Common myeloid progenitor, CD34-positive (primary cell): Measurements from ENCODE around the gene FBXL16.

ENCODE experiments used
- CTCF ChIA-PET: fragments of 350-600 bp; sonication (Branson Sonifier 250); formaldehyde crosslinking; loops from one replicate; lab custom pipeline; 2021; ENCODE audit warnings: antibody characterized with exemption; lab: Charles Lee
- POLR2A ChIA-PET: fragments of 350-600 bp; sonication (Branson Sonifier 250); formaldehyde crosslinking; loops from one replicate; lab custom pipeline; 2021; ENCODE audit warnings: antibody characterized with exemption; lab: Charles Lee
- DNase-seq, 3 donors: peaks; one replicate each; pipeline versions ENCODE4 v3.0.0 to v3.0.0-alpha.2; 2013
- H3K27ac ChIP-seq, 2 experiments: 1 replicate in 1 of 2; 2 replicates in 1 of 2; pipeline ENCODE4 v1.7.0; 2013; ENCODE audit warnings: inconsistent platforms in 2 of 2, low read length in 2 of 2, mild to moderate bottlenecking in 2 of 2, low read depth in 1 of 2, moderate library complexity in 1 of 2; ENCODE audit not compliant: severe bottlenecking in 2 of 2, insufficient read depth in 1 of 2, poor library complexity in 1 of 2
- H3K27me3 ChIP-seq, 5 experiments: replicated peaks in 2 of 5; 1 replicate in 3 of 5; 2 replicates in 2 of 5; pipeline versions ENCODE4 v1.6.1 to v1.7.0; 2013; ENCODE audit warnings: low read length in 4 of 5, mild to moderate bottlenecking in 2 of 5, moderate library complexity in 2 of 5, inconsistent platforms in 1 of 5; ENCODE audit not compliant: insufficient read depth in 5 of 5, control insufficient read depth in 4 of 5
- H3K36me3 ChIP-seq, 4 experiments: 1 replicate in 2 of 4; 2 replicates in 2 of 4; pipeline versions ENCODE4 v1.6.1 to v1.7.0; 2013; ENCODE audit warnings: low read length in 3 of 4, control low read depth in 1 of 4, mild to moderate bottlenecking in 1 of 4; ENCODE audit not compliant: control insufficient read depth in 4 of 4, insufficient read depth in 4 of 4
- H3K4me1 ChIP-seq, 4 experiments: 1 replicate in 3 of 4; 2 replicates in 1 of 4; pipeline versions ENCODE4 v1.6.1 to v1.7.1; 2013; ENCODE audit warnings: low read length in 3 of 4, mild to moderate bottlenecking in 3 of 4, control low read depth in 1 of 4, inconsistent platforms in 1 of 4, moderate library complexity in 1 of 4; ENCODE audit not compliant: control insufficient read depth in 4 of 4, insufficient read depth in 4 of 4; ENCODE audit errors: control extremely low read depth in 1 of 4
- H3K4me3 ChIP-seq, 7 experiments: 1 replicate in 4 of 7; 2 replicates in 3 of 7; pipeline versions ENCODE4 v1.5.1 to v1.7.0; 2013; ENCODE audit warnings: mild to moderate bottlenecking in 7 of 7, low read length in 6 of 7, moderate library complexity in 6 of 7, inconsistent platforms in 2 of 7, low read depth in 2 of 7, control low read depth in 1 of 7; ENCODE audit not compliant: insufficient read depth in 4 of 7, control insufficient read depth in 1 of 7; ENCODE audit errors: extremely low read depth in 1 of 7
- H3K9me3 ChIP-seq, 5 experiments: 1 replicate in 4 of 5; 2 replicates in 1 of 5; pipeline versions ENCODE4 v1.6.1 to v1.7.1; 2013; ENCODE audit warnings: low read length in 4 of 5, mild to moderate bottlenecking in 2 of 5, inconsistent platforms in 1 of 5, low read depth in 1 of 5, moderate library complexity in 1 of 5; ENCODE audit not compliant: control insufficient read depth in 4 of 5, insufficient read depth in 2 of 5; ENCODE audit errors: control extremely low read depth in 1 of 5
- WGBS: methylation state at CpG from one replicate; pipeline ENCODE4 v1.1.5; 2013; ENCODE audit not compliant: insufficient coverage; 5-methylcytosine and 5-hydroxymethylcytosine counted together

FBXL16 gene

DNA sequence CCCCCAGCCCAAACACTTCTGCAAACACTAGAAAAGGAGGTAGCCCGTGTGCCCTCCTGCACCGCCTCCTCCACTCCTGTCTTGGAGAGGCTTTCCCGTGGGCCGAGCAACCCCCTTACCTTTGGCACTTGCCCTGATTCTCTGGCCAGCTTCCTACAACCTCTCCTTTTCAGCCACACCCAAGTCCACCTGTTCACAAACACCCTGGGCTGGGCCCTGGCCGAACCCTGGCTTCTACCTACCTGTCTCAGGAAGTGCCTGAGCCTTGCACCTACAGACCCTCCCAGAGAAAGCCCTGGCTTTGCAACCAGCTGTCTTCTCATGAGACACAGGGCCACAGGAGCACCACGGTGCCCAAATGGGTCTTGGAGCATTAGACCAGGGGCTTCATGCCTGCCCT lies 13.3 kb upstream of the FBXL16 start:
- no peak for DNase-seq
- Histone ChIP-seq H3K9me3 (no peaks in the 10 kb centered on the region), H3K36me3 (peaks cover 0 to 6% (median 0%) of the 10 kb centered on the region in 4 experiments), H3K27me3 (peaks cover 0 to 32% (median 6%) of the 10 kb centered on the region in 5 experiments), H3K4me3 (no peak overlapping the region), H3K27ac (no peak overlapping the region), H3K4me1 (peaks cover 0 to 59% (median 50%) of the 10 kb centered on the region in 4 experiments)
- CTCF ChIA-PET: interaction anchor here (0.9 to 4.3 kb wide), 7 partner anchors 8 to 69 kb away, joined by 3 to 23 read pairs (median 4); partner anchors contain the start of genes CHTF18 and RPUSD1
- 92% methylated on average over 6 of the region's 6 CpGs for WGBS
- POLR2A ChIA-PET: interaction anchor here (0.6 kb wide), 1 partner anchor 321 kb away, joined by 5 read pairs; no protein-coding TSS in a partner anchor

DNA sequence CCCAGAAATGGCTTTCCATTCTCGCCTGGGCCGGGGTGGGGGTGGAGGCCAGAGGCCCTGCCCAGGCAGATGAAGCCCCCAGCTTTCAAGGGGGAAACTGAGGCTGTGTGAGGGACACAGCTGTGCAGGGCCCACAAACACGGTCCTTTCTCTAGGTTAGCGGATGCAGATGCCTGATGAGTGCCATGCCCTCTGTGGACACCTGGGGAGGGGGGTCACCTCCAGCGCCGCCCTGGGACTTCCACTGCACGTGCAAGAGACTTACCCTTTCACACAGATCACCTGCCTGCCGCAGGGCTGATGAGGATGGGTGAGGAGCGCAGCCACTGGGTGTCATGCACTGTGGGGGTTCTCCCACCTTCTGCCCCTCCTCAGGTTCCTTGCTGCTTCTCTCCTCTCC lies 12.8 kb upstream of the FBXL16 start:
- peaks cover 0 to 6% (median 0%) of the 10 kb centered on the region in 4 experiments for H3K36me3 ChIP-seq
- DNase-seq: no peak
- H3K4me3 ChIP-seq: no peak overlapping the region
- CTCF ChIA-PET: interaction anchor here (1.8 to 3.4 kb wide), 2 partner anchors 26 to 30 kb away, joined by 5 to 15 read pairs; no protein-coding TSS in a partner anchor
- H3K27ac ChIP-seq: no peak overlapping the region
- peaks cover 0 to 37% (median 6%) of the 10 kb centered on the region in 5 experiments for H3K27me3 ChIP-seq
- no peaks in the 10 kb centered on the region for H3K9me3 ChIP-seq
- H3K4me1 ChIP-seq: peaks cover 0 to 59% (median 51%) of the 10 kb centered on the region in 4 experiments
- 93% methylated on average over 9 of the region's 9 CpGs for WGBS
- POLR2A ChIA-PET: no interaction called here

DNA sequence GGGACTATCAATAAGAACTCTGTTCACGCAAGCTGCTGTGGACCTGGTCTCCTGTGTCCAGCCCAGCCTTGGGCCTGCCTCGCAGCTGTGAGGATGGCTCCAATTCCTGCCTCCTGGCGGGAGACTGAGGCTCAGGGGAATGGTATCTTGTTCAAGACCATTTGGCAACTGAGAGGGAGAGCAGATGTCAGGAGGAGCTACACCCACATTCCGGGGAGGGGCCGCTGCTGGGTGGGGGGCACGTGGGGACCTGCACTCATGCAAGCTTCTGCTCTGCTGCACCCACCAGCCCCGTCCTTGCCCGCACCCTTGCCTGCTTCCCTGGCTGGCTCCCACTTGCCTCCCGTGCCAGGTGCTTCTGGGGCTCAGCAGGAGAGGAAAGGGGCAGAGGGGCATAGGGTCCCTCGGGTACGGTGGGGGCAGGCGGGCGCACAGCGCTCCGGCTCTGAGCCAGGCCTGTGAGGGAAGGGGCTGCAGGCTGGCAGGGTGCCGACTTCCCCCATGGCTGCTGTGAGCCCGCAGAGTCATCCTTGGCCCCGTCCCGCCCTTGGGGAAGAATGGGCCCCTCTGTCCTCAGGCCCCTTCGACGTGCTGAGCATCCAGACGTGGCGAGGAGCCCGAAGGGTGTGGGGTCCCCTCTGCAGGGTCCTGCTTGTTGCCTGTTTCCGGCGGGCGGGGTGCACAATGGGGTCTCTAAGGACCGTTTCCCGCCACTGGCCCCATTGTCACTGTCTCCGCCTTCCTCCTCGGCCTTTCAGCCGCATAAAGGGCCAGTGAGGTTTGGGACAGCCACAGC lies 12.0 kb upstream of the FBXL16 start:
- H3K27me3 ChIP-seq: peaks cover 0 to 39% (median 6%) of the 10 kb centered on the region in 5 experiments
- 85% methylated on average over 27 of the region's 32 CpGs for WGBS
- no peak for DNase-seq

DNA sequence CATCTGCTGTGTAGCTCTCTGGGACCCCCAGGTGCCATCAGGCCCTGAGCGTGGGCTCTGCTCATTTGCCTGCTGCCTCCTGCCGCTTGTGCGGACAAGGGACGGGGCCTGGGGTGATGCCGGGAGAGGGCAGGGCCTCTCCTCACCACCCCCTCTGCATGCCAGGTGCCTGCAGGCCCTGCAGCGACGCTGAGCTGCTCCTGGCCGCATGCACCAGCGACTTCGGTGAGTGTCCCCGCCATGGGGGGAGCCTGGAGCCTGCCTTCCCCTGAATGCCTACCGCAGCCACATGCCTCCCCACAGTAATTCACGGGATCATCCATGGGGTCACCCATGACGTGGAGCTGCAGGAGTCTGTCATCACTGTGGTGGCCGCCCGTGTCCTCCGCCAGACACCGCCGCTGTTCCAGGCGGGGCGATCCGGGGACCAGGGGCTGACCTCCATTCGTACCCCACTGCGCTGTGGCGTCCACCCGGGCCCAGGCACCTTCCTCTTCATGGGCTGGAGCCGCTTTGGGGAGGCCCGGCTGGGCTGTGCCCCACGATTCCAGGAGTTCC lies 11.2 kb upstream of the FBXL16 start:
- no peaks in the 10 kb centered on the region for H3K9me3 ChIP-seq
- CTCF ChIA-PET: interaction anchor here (1.0 to 3.4 kb wide), 9 partner anchors 9 to 71 kb away, joined by 3 to 17 read pairs (median 5); partner anchors contain the start of genes CCDC78, CHTF18, CIAO3 and RPUSD1
- POLR2A ChIA-PET: interaction anchor here (1.3 kb wide), 1 partner anchor 9 kb away, joined by 4 read pairs; the partner anchor contains the start of gene CCDC78
- no peak overlapping the region for H3K27ac ChIP-seq
- no peak overlapping the region for H3K4me3 ChIP-seq
- H3K4me1 ChIP-seq: peaks cover 0 to 54% (median 50%) of the 10 kb centered on the region in 4 experiments
- peaks cover 0 to 42% (median 7%) of the 10 kb centered on the region in 5 experiments for H3K27me3 ChIP-seq
- 95% methylated on average over 22 of the region's 29 CpGs for WGBS
- H3K36me3 ChIP-seq: no peaks in the 10 kb centered on the region
- no peak for DNase-seq

More for the DNA sequence above, 12.0 kb upstream of the FBXL16 start:
- Histone ChIP-seq H3K4me1 (peaks cover 0 to 59% (median 51%) of the 10 kb centered on the region in 4 experiments), H3K9me3 (no peaks in the 10 kb centered on the region), H3K4me3 (no peak overlapping the region), H3K36me3 (peaks cover 0 to 3% (median 0%) of the 10 kb centered on the region in 4 experiments), H3K27ac (no peak overlapping the region)
- ChIA-PET POLR2A (no interaction called here), CTCF (interaction anchor here (1.0 to 3.4 kb wide), 6 partner anchors 8 to 67 kb away, joined by 3 to 17 read pairs (median 4); partner anchors contain the start of genes CCDC78 and CIAO3)

DNA sequence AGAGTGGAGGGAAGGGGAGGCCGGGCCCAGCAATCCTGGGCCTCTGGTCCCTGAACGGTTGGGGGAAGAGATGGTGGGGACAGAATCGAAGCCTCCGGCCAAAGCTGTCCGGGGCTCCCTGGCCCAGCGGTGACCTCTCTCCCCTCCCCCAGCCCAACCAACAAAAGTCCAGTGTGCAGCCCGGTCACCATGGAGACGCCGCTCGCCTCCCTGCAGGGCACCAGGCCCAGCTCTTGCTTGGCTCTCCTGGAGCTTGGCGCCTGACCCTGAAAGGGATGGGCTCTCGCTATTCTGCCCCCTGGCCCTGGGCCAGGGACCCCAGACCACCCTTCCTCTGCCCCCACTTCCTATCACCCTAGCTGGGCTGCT lies 10.6 kb upstream of the FBXL16 start:
- Histone ChIP-seq H3K27ac (no peak overlapping the region), H3K36me3 (no peaks in the 10 kb centered on the region), H3K27me3 (peaks cover 0 to 43% (median 7%) of the 10 kb centered on the region in 5 experiments), H3K4me1 (peaks cover 0 to 48% (median 44%) of the 10 kb centered on the region in 4 experiments), H3K4me3 (no peak overlapping the region), H3K9me3 (no peaks in the 10 kb centered on the region)
- no peak for DNase-seq
- WGBS: 42% methylated on average over 7 of the region's 12 CpGs
- POLR2A ChIA-PET: interaction anchor here (1.3 kb wide), 1 partner anchor 10 kb away, joined by 4 read pairs; the partner anchor contains the start of gene CCDC78
- CTCF ChIA-PET: interaction anchor here (0.7 to 3.4 kb wide), 8 partner anchors 10 to 72 kb away, joined by 3 to 17 read pairs (median 6); partner anchors contain the start of genes CCDC78, CHTF18, CIAO3 and RPUSD1

DNA sequence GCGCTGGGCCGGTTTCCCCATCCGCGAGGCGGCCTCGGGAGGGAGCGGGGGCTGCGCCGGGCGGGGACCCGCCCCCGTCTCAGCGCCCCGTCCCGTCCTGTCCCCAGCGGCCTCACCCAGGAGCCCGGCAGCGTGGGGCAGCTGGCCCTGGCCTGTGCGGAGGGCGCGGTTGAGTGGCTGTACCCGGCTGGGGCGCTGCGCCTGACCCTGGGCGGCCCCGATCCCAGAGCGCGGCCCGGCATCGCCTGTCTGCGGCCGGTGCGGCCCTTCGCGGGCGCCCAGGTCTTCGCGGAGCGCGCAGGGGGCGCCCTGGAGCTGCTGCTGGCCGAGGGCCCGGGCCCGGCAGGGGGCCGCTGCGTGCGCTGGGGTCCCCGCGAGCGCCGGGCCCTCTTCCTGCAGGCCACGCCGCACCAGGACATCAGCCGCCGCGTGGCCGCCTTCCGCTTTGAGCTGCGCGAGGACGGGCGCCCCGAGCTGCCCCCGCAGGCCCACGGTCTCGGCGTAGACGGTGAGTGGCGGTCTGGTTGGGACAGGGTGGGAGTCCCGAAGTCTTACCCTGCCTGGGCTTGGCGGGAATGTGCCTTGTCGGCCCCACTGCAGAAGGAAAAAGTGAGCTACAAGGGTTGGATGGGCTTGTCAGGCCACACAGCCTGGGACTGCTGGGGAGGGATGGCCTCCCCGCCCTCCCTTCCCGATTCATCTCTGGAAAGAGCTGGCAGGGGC lies 10.0 kb upstream of the FBXL16 start:
- CTCF ChIA-PET: interaction anchor here (0.7 to 3.4 kb wide), 9 partner anchors 11 to 72 kb away, joined by 3 to 17 read pairs (median 5); partner anchors contain the start of genes CCDC78, CHTF18, CIAO3 and RPUSD1
- Histone ChIP-seq H3K27me3 (peaks cover 0 to 48% (median 7%) of the 10 kb centered on the region in 5 experiments), H3K4me3 (peak overlapping the region in 6 of 7 experiments; percentile 19 to 66 (median 60)), H3K4me1 (peaks cover 0 to 43% (median 39%) of the 10 kb centered on the region in 4 experiments), H3K9me3 (no peaks in the 10 kb centered on the region), H3K36me3 (no peaks in the 10 kb centered on the region), H3K27ac (no peak overlapping the region)
- peak in 1 of 3 donors; percentile 31 for DNase-seq
- under 1% methylated on average over 66 of the region's 74 CpGs for WGBS
- POLR2A ChIA-PET: interaction anchor here (0.8 to 1.3 kb wide), 2 partner anchors 10 to 152 kb away, joined by 3 to 4 read pairs; partner anchors contain the start of gene CCDC78
